H9 (cell line): ENCODE data around the gene STX3. TPM values are rescaled to one million over a fixed set of nuclear protein-coding genes. Genes with fewer than 3 reads are reported as not detected.
A peak's percentile ranks its signal among the peaks of the same experiment; 100 is the strongest.

Experiments used
- DNase-seq: peaks from one replicate; pipeline ENCODE4 v3.0.0-alpha.2; 2017
- H2AFZ ChIP-seq: one replicate; pipeline ENCODE4 v1.6.1; 2013; ENCODE audit warnings: mild to moderate bottlenecking, low read length, control low read depth, moderate library complexity
- H2AK5ac ChIP-seq: 2 replicates; pipeline ENCODE4 v1.6.1; 2013; ENCODE audit warnings: low read length, control low read depth, mixed read lengths; ENCODE audit not compliant: insufficient read length
- H2BK120ac ChIP-seq: one replicate; pipeline ENCODE4 v1.6.1; 2013; ENCODE audit warnings: low read depth, mild to moderate bottlenecking, low read length, control low read depth, inconsistent platforms; ENCODE audit not compliant: poor library complexity, severe bottlenecking
- H2BK12ac ChIP-seq: 2 replicates; pipeline ENCODE4 v1.6.1; 2013; ENCODE audit warnings: low read length, control low read depth, mixed read lengths, low read depth; ENCODE audit not compliant: insufficient read length
- H2BK15ac ChIP-seq: 2 replicates; pipeline ENCODE4 v1.6.1; 2013; ENCODE audit warnings: low read depth, low read length, control low read depth
- H2BK20ac ChIP-seq: one replicate; pipeline ENCODE4 v1.6.1; 2013; ENCODE audit warnings: low read depth, mild to moderate bottlenecking, low read length, control low read depth, inconsistent platforms; ENCODE audit not compliant: poor library complexity, severe bottlenecking
- H2BK5ac ChIP-seq: 2 replicates; pipeline ENCODE4 v1.6.1; 2013; ENCODE audit warnings: low read length, control low read depth, mixed read lengths; ENCODE audit not compliant: insufficient read length
- H3K14ac ChIP-seq: 2 replicates; pipeline ENCODE4 v1.6.1; 2013; ENCODE audit warnings: low read length, control low read depth; ENCODE audit not compliant: insufficient read depth
- H3K18ac ChIP-seq: 2 replicates; pipeline ENCODE4 v1.6.1; 2013; ENCODE audit warnings: low read depth, mild to moderate bottlenecking, mixed read lengths, low read length, control low read depth; ENCODE audit not compliant: insufficient read length
- H3K23ac ChIP-seq: 2 replicates; pipeline ENCODE4 v1.6.1; 2013; ENCODE audit warnings: low read length, control low read depth, mixed read lengths, low read depth; ENCODE audit not compliant: insufficient read length
- H3K23me2 ChIP-seq: 2 replicates; pipeline ENCODE4 v1.6.1; 2013; ENCODE audit warnings: low read depth, mild to moderate bottlenecking, mixed read lengths, low read length, control low read depth; ENCODE audit not compliant: insufficient read length, poor library complexity, severe bottlenecking
- H3K27ac ChIP-seq: 2 replicates; pipeline ENCODE4 v1.5.1; 2013; ENCODE audit warnings: low read length, control low read depth, mixed read lengths, low read depth; ENCODE audit not compliant: insufficient read length
- H3K27me3 ChIP-seq: 2 replicates; pipeline ENCODE4 v1.6.1; 2013; ENCODE audit warnings: low read length, control low read depth, inconsistent platforms; ENCODE audit not compliant: insufficient read depth
- H3K4ac ChIP-seq: 2 replicates; pipeline ENCODE4 v1.6.1; 2013; ENCODE audit warnings: low read depth, mild to moderate bottlenecking, control low read depth, inconsistent platforms, low read length, moderate library complexity
- H3K4me1 ChIP-seq: 2 replicates; pipeline ENCODE4 v1.6.1; 2013; ENCODE audit warnings: low read length, control low read depth, inconsistent platforms; ENCODE audit not compliant: insufficient read depth
- H3K4me2 ChIP-seq: 2 replicates; pipeline ENCODE4 v1.6.1; 2013; ENCODE audit warnings: low read length, control low read depth, mixed read lengths; ENCODE audit not compliant: insufficient read length, insufficient read depth
- H3K56ac ChIP-seq: 2 replicates; pipeline ENCODE4 v1.6.1; 2013; ENCODE audit warnings: low read depth, mild to moderate bottlenecking, mixed read lengths, low read length, control low read depth; ENCODE audit not compliant: insufficient read length
- H3K79me1 ChIP-seq: 2 replicates; pipeline ENCODE4 v1.6.1; 2013; ENCODE audit warnings: low read depth, mild to moderate bottlenecking, moderate library complexity, low read length, control low read depth, inconsistent platforms; ENCODE audit not compliant: insufficient read depth, poor library complexity, severe bottlenecking
- H3K79me2 ChIP-seq: 2 replicates; pipeline ENCODE4 v1.6.1; 2013; ENCODE audit warnings: low read length, control low read depth, inconsistent platforms; ENCODE audit not compliant: insufficient read depth
- H3K9ac ChIP-seq: 2 replicates; pipeline ENCODE4 v1.6.1; 2013; ENCODE audit warnings: low read length, control low read depth, mixed read lengths; ENCODE audit not compliant: insufficient read length; ENCODE audit errors: extremely low read depth
- H3K9me3 ChIP-seq: one replicate; pipeline ENCODE4 v1.6.1; 2013; ENCODE audit warnings: low read depth, low read length, inconsistent platforms; ENCODE audit not compliant: control insufficient read depth
- H3T11ph ChIP-seq: one replicate; pipeline ENCODE4 v1.6.1; 2013; ENCODE audit warnings: mild to moderate bottlenecking, low read length, control low read depth, inconsistent platforms
- H4K20me1 ChIP-seq: one replicate; pipeline ENCODE4 v1.6.1; 2013; ENCODE audit not compliant: control insufficient read depth, insufficient read length, insufficient read depth
- H4K5ac ChIP-seq: 2 replicates; pipeline ENCODE4 v1.6.1; 2013; ENCODE audit warnings: low read depth, mild to moderate bottlenecking, mixed read lengths, low read length, control low read depth; ENCODE audit not compliant: insufficient read length
- H4K8ac ChIP-seq: replicated peaks from 2 replicates; pipeline ENCODE4 v1.6.1; 2013; ENCODE audit warnings: low read length, control low read depth, mixed read lengths, low read depth; ENCODE audit not compliant: insufficient read length
- H4K91ac ChIP-seq: 2 replicates; pipeline ENCODE4 v1.6.1; 2013; ENCODE audit warnings: low read depth, mild to moderate bottlenecking, moderate library complexity, mixed read lengths, low read length, control low read depth; ENCODE audit not compliant: insufficient read length
- H3K27ac Mint-ChIP-seq, 3 experiments: 2 replicates in 2 of 3; 3 replicates in 1 of 3; pipeline ENCODE4 v1.8.0; 2020 to 2021; ENCODE audit warnings: mixed read lengths in 3 of 3, mild to moderate bottlenecking in 1 of 3, moderate library complexity in 1 of 3
- H3K27me3 Mint-ChIP-seq: 2 replicates; pipeline ENCODE4 v1.8.0; 2021; ENCODE audit warnings: low read depth, mild to moderate bottlenecking, moderate library complexity, mixed read lengths
- H3K36me3 Mint-ChIP-seq, 3 experiments: 2 replicates in 2 of 3; 3 replicates in 1 of 3; pipeline ENCODE4 v1.8.0; 2020 to 2021; ENCODE audit warnings: low read depth in 3 of 3, mixed read lengths in 3 of 3; ENCODE audit not compliant: insufficient read depth in 1 of 3
- H3K4me1 Mint-ChIP-seq, 2 experiments: 2 replicates each; pipeline ENCODE4 v1.8.0; 2020; ENCODE audit warnings: mixed read lengths in 2 of 2
- H3K4me3 Mint-ChIP-seq, 2 experiments: 2 replicates in 1 of 2; 3 replicates in 1 of 2; pipeline ENCODE4 v1.8.0; 2020 to 2021; ENCODE audit warnings: mild to moderate bottlenecking in 2 of 2, mixed read lengths in 2 of 2, moderate library complexity in 1 of 2
- H3K9me3 Mint-ChIP-seq, 2 experiments: 2 replicates in 1 of 2; 3 replicates in 1 of 2; pipeline ENCODE4 v1.8.0; 2020; ENCODE audit warnings: mild to moderate bottlenecking in 2 of 2, mixed read lengths in 2 of 2, moderate library complexity in 1 of 2
- WGBS: extraction: QIAGEN DNeasy Blood & Tissue Kit; methylation state at CpG from one replicate; pipeline ENCODE4 v1.1.7; 2013; ENCODE audit warnings: missing lambda C conversion rate, low lambda C conversion rate, mixed read lengths; ENCODE audit not compliant: insufficient read length; ENCODE audit errors: extremely low coverage; 5-methylcytosine and 5-hydroxymethylcytosine counted together
- total RNA-seq: library from RNA; stranded (reverse); gene quantifications from 2 replicates; pipeline ENCODE4 v1.2.1, GENCODE V29; 2021
- TF ChIP-seq, protein P1 (sequence below): fragments of 200-600 bp; sonication (generic); conservative IDR thresholded peaks from 3 replicates; pipeline ENCODE4 v1.8.0; 2021; ENCODE audit warnings: antibody characterized with exemption, mild to moderate bottlenecking

Gene STX3
- total RNA-seq, 1 experiment from 2014 or later, result 41.0 TPM

GRCh38 chr11:59801160-59801706 lies 46.1 kb downstream of the STX3 start:
- Histone ChIP-seq H3K9ac (no peak overlapping the region), H3K79me2 (no peaks in the 10 kb centered on the region), H3K79me1 (no peaks in the 10 kb centered on the region), H3K23me2 (no peaks in the 10 kb centered on the region), H2BK20ac (no peak overlapping the region), H2AK5ac (no peak overlapping the region), H4K5ac (no peak overlapping the region), H3K23ac (no peak overlapping the region), H3K27ac (no peak overlapping the region), H4K8ac (no peak overlapping the region), H3K4me2 (no peak overlapping the region), H4K91ac (no peak overlapping the region), H3K56ac (no peak overlapping the region), H2AFZ (no peak overlapping the region), H3T11ph (no peak overlapping the region), H2BK15ac (no peak overlapping the region), H3K14ac (no peak overlapping the region), H4K20me1 (no peaks in the 10 kb centered on the region), H3K4ac (no peak overlapping the region), H2BK5ac (no peak overlapping the region), H3K27me3 (no peaks in the 10 kb centered on the region), H2BK12ac (no peak overlapping the region), H3K9me3 (no peaks in the 10 kb centered on the region), H2BK120ac (no peak overlapping the region), H3K4me1 (no peaks in the 10 kb centered on the region), H3K18ac (no peak overlapping the region)
- Mint-ChIP-seq H3K9me3 (no peaks in the 10 kb centered on the region), H3K4me1 (peaks cover 4 to 9% of the 10 kb centered on the region in 2 experiments; a peak in 3 of 4 replicates), H3K4me3 (no peak overlapping the region), H3K27ac (peak overlapping the region in 1 of 3 experiments; percentile 51; a peak in 1 of 7 replicates), H3K27me3 (no peaks in the 10 kb centered on the region), H3K36me3 (peaks cover 4 to 40% (median 37%) of the 10 kb centered on the region in 3 experiments; a peak in 5 of 7 replicates)
- WGBS, result no CpG with 5 or more reads among the region's 2 CpGs
- TF ChIP-seq, protein P1, sequence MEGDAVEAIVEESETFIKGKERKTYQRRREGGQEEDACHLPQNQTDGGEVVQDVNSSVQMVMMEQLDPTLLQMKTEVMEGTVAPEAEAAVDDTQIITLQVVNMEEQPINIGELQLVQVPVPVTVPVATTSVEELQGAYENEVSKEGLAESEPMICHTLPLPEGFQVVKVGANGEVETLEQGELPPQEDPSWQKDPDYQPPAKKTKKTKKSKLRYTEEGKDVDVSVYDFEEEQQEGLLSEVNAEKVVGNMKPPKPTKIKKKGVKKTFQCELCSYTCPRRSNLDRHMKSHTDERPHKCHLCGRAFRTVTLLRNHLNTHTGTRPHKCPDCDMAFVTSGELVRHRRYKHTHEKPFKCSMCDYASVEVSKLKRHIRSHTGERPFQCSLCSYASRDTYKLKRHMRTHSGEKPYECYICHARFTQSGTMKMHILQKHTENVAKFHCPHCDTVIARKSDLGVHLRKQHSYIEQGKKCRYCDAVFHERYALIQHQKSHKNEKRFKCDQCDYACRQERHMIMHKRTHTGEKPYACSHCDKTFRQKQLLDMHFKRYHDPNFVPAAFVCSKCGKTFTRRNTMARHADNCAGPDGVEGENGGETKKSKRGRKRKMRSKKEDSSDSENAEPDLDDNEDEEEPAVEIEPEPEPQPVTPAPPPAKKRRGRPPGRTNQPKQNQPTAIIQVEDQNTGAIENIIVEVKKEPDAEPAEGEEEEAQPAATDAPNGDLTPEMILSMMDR, result no peak
- DNase-seq, result no peak
